ENCODE measurements around the gene FBXL7.

- no peak for TF ChIP-seq CTCF (IDR thresholded peaks at IDR 0.05)
- no peak for TF ChIP-seq POLR2A (IDR thresholded peaks at IDR 0.05)
Measured at GRCh38 chr5:15807248-15807647, 307.3 kb downstream of the FBXL7 start.

Data from transverse colon (tissue), 3 donors.